Left lung (tissue), 10 donors: ENCODE data around the gene PHACTR1. TPM values are rescaled to one million over a fixed set of nuclear protein-coding genes. Genes with fewer than 3 reads are reported as not detected.

Experiments
- ATAC-seq: fragments of 200-7000 bp; cut with Tn5 transposase; one replicate; pipeline ENCODE4 v1.9.1; 2020; ENCODE audit warnings: moderate library complexity
- DNase-seq, 4 donors: peaks; one replicate each; pipeline ENCODE4 v3.0.0-alpha.2; 2013 to 2020
- H3K27ac ChIP-seq, 2 donors: fragments of 200-600 bp; sonication (generic) in 1 of 2; one replicate each; pipeline versions ENCODE4 v1.5.0 to v1.8.0; 2020 to 2021
- H3K27me3 ChIP-seq, 2 donors: fragments of 200-600 bp; sonication (generic) in 1 of 2; one replicate each; pipeline versions ENCODE4 v1.5.0 to v1.8.0; 2020 to 2021
- H3K36me3 ChIP-seq, 2 donors: fragments of 200-600 bp; sonication (generic) in 1 of 2; one replicate each; pipeline versions ENCODE4 v1.5.0 to v1.8.0; 2020 to 2021
- H3K4me1 ChIP-seq, 2 donors: fragments of 200-600 bp; one replicate each; pipeline ENCODE4 v1.8.0; 2021
- H3K4me3 ChIP-seq, 2 donors: fragments of 200-600 bp; sonication (generic) in 1 of 2; one replicate each; pipeline versions ENCODE4 v1.5.0 to v1.8.0; 2020 to 2021; ENCODE audit warnings: mild to moderate bottlenecking in 1 of 2
- H3K9me3 ChIP-seq, 2 donors: fragments of 200-600 bp; sonication (generic) in 1 of 2; one replicate each; pipeline versions ENCODE4 v1.5.0 to v1.8.0; 2020 to 2021
- CTCF ChIP-seq, 2 donors: fragments of 200-600 bp; sonication (generic) in 1 of 2; IDR thresholded peaks; one replicate each; pipeline versions ENCODE4 v1.5.0 to v1.8.0; 2021; ENCODE audit warnings: antibody characterized with exemption in 2 of 2
- intact Hi-C, 2 donors: fragments of 100-400 bp; cut with DNase I; formaldehyde crosslinking; loops; one replicate each; pipeline versions ENCODE4 v1.11.2 to v1.14.2; 2022
- polyA plus RNA-seq, 6 donors: library from polyadenylated mRNA; unstranded; fragments of 120-200 nt; gene quantifications; one replicate each; pipeline ENCODE4 v1.2.1, GENCODE V29; 2013; ENCODE audit not compliant: insufficient read length in 6 of 6
- total RNA-seq, 2 donors: library from RNA; stranded (reverse); fragmentation: NEBNext Ultra II Directional; extraction: Animal tissue kit (Norgen Biotek cat#: 25700); gene quantifications; one replicate each; pipeline ENCODE4 v1.2.1, GENCODE V29; 2021
- donor health status: DM: no; HTN: yes; CAD: no.
- donor health status: DM: no; HTN: no; CAD: no.

PHACTR1 gene
- total and polyA plus RNA-seq, 8 donors = 12.1 to 53.3 (median 15.8) TPM

GRCh38 chr6:13048113-13048512 lies 331.5 kb downstream of the PHACTR1 start:
- Histone ChIP-seq H3K27ac (no peak overlapping the region), H3K4me1 (no peaks in the 10 kb centered on the region), H3K9me3 (no peaks in the 10 kb centered on the region), H3K4me3 (no peak overlapping the region), H3K36me3 (no peaks in the 10 kb centered on the region), H3K27me3 (no peaks in the 10 kb centered on the region)
- TF ChIP-seq CTCF (IDR thresholded peaks at IDR 0.05) = no peak
- no peak for ATAC-seq
- DNase-seq = no peak
- intact Hi-C loops = no loop called here

GRCh38 chr6:13049666-13050254 lies 333.2 kb downstream of the PHACTR1 start:
- DNase-seq (no peak), ATAC-seq (no peak)
- no peak for TF ChIP-seq CTCF (IDR thresholded peaks at IDR 0.05)
- Histone ChIP-seq H3K4me3 (no peak overlapping the region), H3K4me1 (no peaks in the 10 kb centered on the region), H3K36me3 (no peaks in the 10 kb centered on the region), H3K27me3 (no peaks in the 10 kb centered on the region), H3K9me3 (no peaks in the 10 kb centered on the region), H3K27ac (no peak overlapping the region)
- intact Hi-C loops = no loop called here

- Histone ChIP-seq H3K36me3 (no peaks in the 10 kb centered on the region), H3K4me1 (no peaks in the 10 kb centered on the region), H3K27me3 (no peaks in the 10 kb centered on the region), H3K9me3 (no peaks in the 10 kb centered on the region), H3K27ac (no peak overlapping the region), H3K4me3 (no peak overlapping the region)
- DNase-seq (no peak), ATAC-seq (no peak)
- intact Hi-C loops = no loop called here
- no peak for TF ChIP-seq CTCF (IDR thresholded peaks at IDR 0.05)
Observed at GRCh38 chr6:13053006-13053461, 336.5 kb downstream of the PHACTR1 start.

GRCh38 chr6:13058051-13058450 lies 341.5 kb downstream of the PHACTR1 start:
- Histone ChIP-seq H3K27me3 (no peaks in the 10 kb centered on the region), H3K36me3 (no peaks in the 10 kb centered on the region), H3K27ac (no peak overlapping the region), H3K4me3 (no peak overlapping the region), H3K9me3 (no peaks in the 10 kb centered on the region), H3K4me1 (no peaks in the 10 kb centered on the region)
- no peak for TF ChIP-seq CTCF (IDR thresholded peaks at IDR 0.05)
- intact Hi-C loops = no loop called here
- no peak for DNase-seq
- no peak for ATAC-seq

GRCh38 chr6:13059026-13059425 lies 342.5 kb downstream of the PHACTR1 start:
- no peaks in the 10 kb centered on the region for H3K9me3 ChIP-seq
- no peak for TF ChIP-seq CTCF (IDR thresholded peaks at IDR 0.05)
- no peak overlapping the region for H3K4me3 ChIP-seq
- H3K36me3 ChIP-seq = no peaks in the 10 kb centered on the region
- no peaks in the 10 kb centered on the region for H3K4me1 ChIP-seq
- intact Hi-C loops = no loop called here
- no peak for DNase-seq
- ATAC-seq = no peak
- no peak overlapping the region for H3K27ac ChIP-seq
- no peaks in the 10 kb centered on the region for H3K27me3 ChIP-seq
